BLaER1 treated with 17β-estradiol and CSF1 and Interleukin-3, amounts not matched to agents 10 nM and 100 nM (cell line): ENCODE measurements around the gene KAT2A.

Source experiments
- H3K27ac ChIP-seq, 11 experiments: shearing (Covaris generic); formaldehyde crosslinking; 2 replicates each; pipeline ENCODE4 v1.8.1; 2022
- H3K27me3 ChIP-seq, 11 experiments: shearing (Covaris generic); formaldehyde crosslinking; 2 replicates each; pipeline ENCODE4 v1.8.1; 2022
- H3K36me3 ChIP-seq, 11 experiments: shearing (Covaris generic); formaldehyde crosslinking; 2 replicates each; pipeline ENCODE4 v1.8.1; 2022
- H3K4me1 ChIP-seq, 10 experiments: shearing (Covaris generic); formaldehyde crosslinking; 2 replicates each; pipeline ENCODE4 v1.8.1; 2022
- H3K4me2 ChIP-seq, 11 experiments: shearing (Covaris generic); formaldehyde crosslinking; 2 replicates each; pipeline ENCODE4 v1.8.1; 2022
- H3K4me3 ChIP-seq, 10 experiments: shearing (Covaris generic); formaldehyde crosslinking; 2 replicates each; pipeline ENCODE4 v1.8.1; 2022
- H3K9ac ChIP-seq, 11 experiments: shearing (Covaris generic); formaldehyde crosslinking; 2 replicates each; pipeline ENCODE4 v1.8.1; 2022
- H3K9me3 ChIP-seq, 11 experiments: shearing (Covaris generic); formaldehyde crosslinking; replicated peaks in 1 of 11; 2 replicates each; pipeline ENCODE4 v1.8.1; 2022
- H4K20me1 ChIP-seq, 11 experiments: shearing (Covaris generic); formaldehyde crosslinking; 2 replicates each; pipeline ENCODE4 v1.8.1; 2022
- Cebpa-rat ChIP-seq, 11 experiments: shearing (Covaris generic); IDR thresholded peaks; 2 replicates each; pipeline ENCODE4 v1.8.1; 2022

KAT2A gene

GRCh38 chr17:42087736-42088705 is 33.1 kb downstream of the KAT2A start:
- no peak overlapping the region for H3K4me2 ChIP-seq
- peaks cover 8 to 18% (median 14%) of the 10 kb centered on the region in 10 experiments; a peak in 18 of 20 replicates for H3K4me1 ChIP-seq
- no peak overlapping the region for H3K9ac ChIP-seq
- no peak overlapping the region for H3K27ac ChIP-seq
- no peaks in the 10 kb centered on the region for H3K36me3 ChIP-seq
- no peak overlapping the region for H3K4me3 ChIP-seq
- TF ChIP-seq Cebpa-rat (IDR thresholded peaks at IDR 0.05): no peak
- no peaks in the 10 kb centered on the region for H3K9me3 ChIP-seq
- H4K20me1 ChIP-seq: no peaks in the 10 kb centered on the region
- H3K27me3 ChIP-seq: no peaks in the 10 kb centered on the region

DNA sequence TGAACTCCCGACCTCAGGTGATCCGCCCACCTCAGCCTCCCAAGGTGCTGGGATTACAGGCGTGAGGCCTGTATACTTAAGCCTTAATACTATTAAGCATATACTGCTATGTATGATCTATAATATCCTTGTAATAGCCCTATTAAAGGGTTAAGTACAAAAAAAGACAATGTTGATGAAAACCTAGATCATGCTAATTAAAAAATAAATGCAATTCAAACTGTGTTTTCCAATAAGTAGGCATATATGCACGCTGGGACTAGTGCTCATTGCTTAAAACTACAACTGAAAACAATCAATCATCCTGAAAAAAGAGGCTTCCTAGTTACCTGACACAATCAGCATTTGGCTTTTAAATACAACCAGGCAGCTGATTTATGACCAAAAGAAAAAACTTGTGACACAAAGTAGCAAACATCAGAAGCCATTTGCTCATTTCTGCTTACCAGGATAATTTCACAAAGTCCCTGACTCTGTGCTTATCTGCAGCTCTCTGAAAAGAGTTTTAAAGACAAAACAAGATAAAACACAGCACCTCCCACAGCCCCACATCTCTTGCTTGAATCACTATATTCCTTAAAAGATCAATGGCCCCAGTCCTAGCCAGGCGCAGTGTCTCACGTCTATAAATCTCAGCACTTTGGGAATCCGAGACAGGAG is 34.0 kb downstream of the KAT2A start:
- no peak for TF ChIP-seq Cebpa-rat (IDR thresholded peaks at IDR 0.05)
- H3K4me3 ChIP-seq: no peak overlapping the region
- H3K9me3 ChIP-seq: no peaks in the 10 kb centered on the region
- no peak overlapping the region for H3K4me2 ChIP-seq
- no peaks in the 10 kb centered on the region for H3K27me3 ChIP-seq
- peaks cover 0 to 11% (median 6%) of the 10 kb centered on the region in 10 experiments; a peak in 7 of 20 replicates for H3K4me1 ChIP-seq
- H3K36me3 ChIP-seq: no peaks in the 10 kb centered on the region
- H3K27ac ChIP-seq: no peak overlapping the region
- no peaks in the 10 kb centered on the region for H4K20me1 ChIP-seq
- no peak overlapping the region for H3K9ac ChIP-seq

DNA sequence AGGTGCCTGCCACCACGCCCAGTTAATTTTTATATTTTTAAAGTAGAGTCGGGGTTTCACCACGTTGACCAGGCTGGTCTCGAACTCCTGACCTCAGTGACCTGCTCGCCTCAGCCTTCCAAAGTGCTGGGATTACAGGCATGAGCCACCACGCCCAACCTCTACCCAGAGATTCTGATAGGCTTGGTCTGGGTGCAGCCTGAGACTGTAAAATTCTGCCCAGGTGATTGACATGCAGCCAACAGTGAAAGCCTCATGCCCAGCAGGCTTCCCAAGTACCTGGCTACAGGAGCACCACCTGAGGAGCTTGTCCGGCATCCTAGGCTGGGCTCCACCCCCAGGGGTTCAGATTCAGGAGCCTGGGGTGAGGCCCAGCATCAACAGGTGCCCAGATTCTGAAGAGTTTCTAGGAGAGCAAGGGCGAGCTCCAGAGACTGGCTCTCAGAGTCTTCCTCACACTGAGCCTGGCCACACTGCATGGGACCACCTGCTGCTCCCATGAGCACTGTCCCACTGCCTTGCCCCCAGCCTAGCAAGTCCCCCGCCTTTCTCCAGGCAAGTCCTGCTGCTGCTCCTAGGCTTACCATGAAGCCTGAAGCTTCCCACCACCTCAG is 39.5 kb downstream of the KAT2A start:
- no peaks in the 10 kb centered on the region for H3K27me3 ChIP-seq
- H3K9me3 ChIP-seq: no peaks in the 10 kb centered on the region
- H3K4me3 ChIP-seq: no peak overlapping the region
- H3K9ac ChIP-seq: no peak overlapping the region
- H4K20me1 ChIP-seq: no peaks in the 10 kb centered on the region
- H3K4me1 ChIP-seq: peaks cover 0 to 11% (median 4%) of the 10 kb centered on the region in 10 experiments; a peak in 5 of 20 replicates
- no peak overlapping the region for H3K4me2 ChIP-seq
- TF ChIP-seq Cebpa-rat (IDR thresholded peaks at IDR 0.05): no peak
- no peaks in the 10 kb centered on the region for H3K36me3 ChIP-seq
- H3K27ac ChIP-seq: no peak overlapping the region

- no peak for TF ChIP-seq Cebpa-rat (IDR thresholded peaks at IDR 0.05)
- H3K4me1 ChIP-seq: peaks cover 0 to 11% (median 4%) of the 10 kb centered on the region in 10 experiments; a peak in 5 of 20 replicates
- H3K36me3 ChIP-seq: no peaks in the 10 kb centered on the region
- no peaks in the 10 kb centered on the region; a peak in 1 of 22 replicates for H3K27me3 ChIP-seq
- no peak overlapping the region for H3K4me2 ChIP-seq
- H3K9me3 ChIP-seq: no peaks in the 10 kb centered on the region
- no peak overlapping the region for H3K9ac ChIP-seq
- no peak overlapping the region for H3K27ac ChIP-seq
- no peaks in the 10 kb centered on the region for H4K20me1 ChIP-seq
- no peak overlapping the region for H3K4me3 ChIP-seq
Measured at GRCh38 chr17:42079541-42079940, 41.6 kb downstream of the KAT2A start.

DNA sequence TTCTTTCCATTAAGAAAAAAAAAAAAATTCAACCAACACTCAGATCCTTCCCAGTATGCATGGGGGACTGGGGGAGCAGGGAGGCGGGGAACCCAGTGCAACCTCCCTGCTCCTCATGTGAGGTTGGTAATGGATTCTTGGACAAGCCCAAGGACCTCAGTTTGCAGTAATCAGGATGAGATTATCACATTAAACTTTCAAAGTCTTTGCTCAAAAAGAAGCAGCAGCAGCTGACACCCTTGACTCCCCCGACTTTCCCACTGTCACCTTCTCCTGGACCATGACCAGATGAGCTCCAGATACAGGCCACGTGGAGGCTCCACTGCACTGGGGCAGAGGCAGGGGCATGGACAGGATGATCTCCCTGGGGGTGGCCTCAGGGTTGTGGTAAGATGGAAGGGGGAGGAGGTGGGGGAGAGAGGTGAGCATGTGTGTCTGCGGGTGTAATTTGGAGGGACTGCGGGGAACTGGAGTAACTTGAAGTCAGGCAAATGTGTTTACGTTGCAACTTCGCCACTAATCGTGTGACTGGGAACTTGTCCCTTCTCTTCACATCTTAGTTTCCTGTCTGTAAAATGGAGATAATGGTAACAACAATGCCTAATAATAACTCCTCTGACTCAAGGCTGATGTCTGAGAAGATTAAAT is 42.6 kb downstream of the KAT2A start:
- Histone ChIP-seq H3K9me3 (no peaks in the 10 kb centered on the region), H4K20me1 (peaks cover 0 to 1% (median 0%) of the 10 kb centered on the region in 11 experiments; a peak in 1 of 22 replicates)

GRCh38 chr17:42077755-42078154 is 43.4 kb downstream of the KAT2A start:
- H3K9me3 ChIP-seq: no peaks in the 10 kb centered on the region
- no peaks in the 10 kb centered on the region for H3K36me3 ChIP-seq
- H3K4me2 ChIP-seq: no peak overlapping the region
- peaks cover 0 to 4% (median 0%) of the 10 kb centered on the region in 11 experiments; a peak in 1 of 22 replicates for H4K20me1 ChIP-seq
- peaks cover 2 to 18% (median 8%) of the 10 kb centered on the region in 10 experiments; a peak in 16 of 20 replicates for H3K4me1 ChIP-seq
- no peak overlapping the region for H3K4me3 ChIP-seq
- no peak for TF ChIP-seq Cebpa-rat (IDR thresholded peaks at IDR 0.05)
- H3K27ac ChIP-seq: no peak overlapping the region
- H3K9ac ChIP-seq: no peak overlapping the region
- peaks cover 12 to 17% (median 14%) of the 10 kb centered on the region in 11 experiments for H3K27me3 ChIP-seq

More for the DNA sequence above, 42.6 kb downstream of the KAT2A start:
- H3K9ac ChIP-seq: no peak overlapping the region
- H3K4me1 ChIP-seq: peaks cover 0 to 13% (median 4%) of the 10 kb centered on the region in 10 experiments; a peak in 6 of 20 replicates
- H3K4me2 ChIP-seq: no peak overlapping the region
- H3K4me3 ChIP-seq: no peak overlapping the region
- H3K36me3 ChIP-seq: no peaks in the 10 kb centered on the region
- peaks cover 5 to 9% (median 6%) of the 10 kb centered on the region in 11 experiments for H3K27me3 ChIP-seq
- no peak for TF ChIP-seq Cebpa-rat (IDR thresholded peaks at IDR 0.05)
- H3K27ac ChIP-seq: no peak overlapping the region

DNA sequence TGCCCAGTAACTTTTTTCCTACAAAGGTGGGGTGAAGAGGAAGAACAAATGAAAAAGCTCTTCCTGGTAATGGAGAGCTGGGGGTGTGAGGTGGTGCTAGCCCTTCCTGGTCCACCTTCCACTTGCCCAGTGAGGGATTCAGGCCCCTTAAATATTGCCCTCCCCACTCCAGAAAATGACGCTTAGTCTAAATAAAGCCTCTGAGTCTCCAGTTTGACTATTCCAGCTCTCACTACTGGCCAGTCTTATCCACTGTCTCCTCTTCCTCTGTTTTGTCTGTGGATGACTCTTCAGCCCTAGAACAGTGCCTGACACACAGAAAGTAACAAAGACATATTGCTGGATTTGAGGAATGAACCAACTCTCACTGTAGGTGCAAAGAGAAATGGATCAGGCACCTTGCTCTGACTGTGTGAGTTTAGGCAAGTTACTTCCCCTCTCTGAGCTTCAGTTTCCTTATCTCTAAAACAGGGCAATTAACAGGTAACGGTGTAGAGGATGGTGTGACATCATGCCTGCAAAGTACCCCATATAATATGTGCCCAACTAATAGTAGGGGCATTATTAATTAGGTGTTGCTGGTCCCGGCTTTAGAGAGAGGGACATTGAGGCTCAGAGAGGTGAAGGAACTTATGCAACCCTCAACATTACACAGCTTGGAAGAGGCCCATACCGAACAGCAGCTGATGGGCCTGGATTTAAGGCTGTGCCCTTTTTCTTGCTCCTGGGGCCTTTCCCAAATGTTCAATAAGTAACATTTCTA is 44.2 kb downstream of the KAT2A start:
- Histone ChIP-seq H3K4me2 (no peak overlapping the region), H3K9me3 (no peaks in the 10 kb centered on the region), H3K9ac (no peak overlapping the region), H3K27ac (no peak overlapping the region), H4K20me1 (peaks cover 0 to 9% (median 0%) of the 10 kb centered on the region in 11 experiments; a peak in 1 of 22 replicates), H3K36me3 (no peaks in the 10 kb centered on the region), H3K4me1 (peaks cover 10 to 26% (median 15%) of the 10 kb centered on the region in 10 experiments), H3K27me3 (peaks cover 20 to 24% (median 21%) of the 10 kb centered on the region in 11 experiments), H3K4me3 (no peak overlapping the region)
- no peak for TF ChIP-seq Cebpa-rat (IDR thresholded peaks at IDR 0.05)

DNA sequence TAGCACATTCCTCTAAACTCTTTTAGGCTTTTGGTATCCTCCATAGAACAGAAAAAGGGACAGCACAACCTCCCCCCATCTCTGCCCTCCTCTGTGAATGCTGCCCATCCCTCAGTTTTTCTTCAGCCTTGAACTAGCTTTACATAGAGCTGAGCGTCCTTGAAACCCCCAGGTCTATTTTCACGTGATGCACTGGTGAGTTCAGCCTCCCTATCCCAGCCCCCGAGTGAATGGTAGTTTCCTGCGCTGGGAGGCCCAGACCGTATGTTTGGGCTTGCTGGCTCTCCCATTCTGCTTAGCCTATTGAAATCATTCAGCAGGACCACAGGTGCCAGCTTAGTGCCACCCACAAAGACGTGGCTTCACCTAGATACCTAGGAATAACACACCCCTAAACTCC is 45.4 kb downstream of the KAT2A start:
- Histone ChIP-seq H3K36me3 (no peaks in the 10 kb centered on the region), H3K4me3 (no peak overlapping the region), H3K4me2 (no peak overlapping the region), H3K27ac (no peak overlapping the region), H3K4me1 (peaks cover 17 to 33% (median 22%) of the 10 kb centered on the region in 10 experiments), H3K9ac (no peak overlapping the region), H3K9me3 (no peaks in the 10 kb centered on the region), H4K20me1 (peaks cover 0 to 9% (median 0%) of the 10 kb centered on the region in 11 experiments; a peak in 4 of 22 replicates), H3K27me3 (peaks cover 32 to 36% (median 33%) of the 10 kb centered on the region in 11 experiments)
- no peak for TF ChIP-seq Cebpa-rat (IDR thresholded peaks at IDR 0.05)
